Hypothalamus (tissue), 51 donors: ENCODE measurements around the gene MSTN.
"Not testable (repeated sequence)": the region's sequence is repeated elsewhere in the genome, so short reads cannot be mapped to it uniquely, and the experiment has no call there.

Source experiments
- DNase-seq, 51 donors: peaks; one replicate each; lab custom pipeline; 2025; lab: John Stamatoyannopoulos, UW

Gene MSTN

DNA sequence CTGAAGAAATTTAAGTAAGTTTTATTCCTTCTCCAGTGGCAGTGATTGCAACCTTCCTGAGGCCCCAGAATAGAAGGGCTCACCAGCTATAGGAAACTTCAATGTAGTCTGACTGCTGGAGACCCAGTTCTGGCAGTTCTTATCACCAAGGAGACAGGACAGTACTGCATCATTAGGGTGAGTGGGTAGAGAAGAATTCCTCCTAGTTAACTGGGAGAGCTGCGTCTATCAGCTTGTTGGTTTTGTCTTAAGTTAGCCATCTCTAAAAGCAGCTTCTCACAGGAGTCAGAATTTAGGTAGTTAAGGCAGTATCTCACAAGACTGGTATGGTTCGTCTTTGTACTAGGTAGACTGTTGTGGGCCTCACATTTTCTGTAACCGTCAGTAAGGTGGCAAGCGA lies 3.3 kb upstream of the MSTN start:
- DNase-seq, result no peak

DNA sequence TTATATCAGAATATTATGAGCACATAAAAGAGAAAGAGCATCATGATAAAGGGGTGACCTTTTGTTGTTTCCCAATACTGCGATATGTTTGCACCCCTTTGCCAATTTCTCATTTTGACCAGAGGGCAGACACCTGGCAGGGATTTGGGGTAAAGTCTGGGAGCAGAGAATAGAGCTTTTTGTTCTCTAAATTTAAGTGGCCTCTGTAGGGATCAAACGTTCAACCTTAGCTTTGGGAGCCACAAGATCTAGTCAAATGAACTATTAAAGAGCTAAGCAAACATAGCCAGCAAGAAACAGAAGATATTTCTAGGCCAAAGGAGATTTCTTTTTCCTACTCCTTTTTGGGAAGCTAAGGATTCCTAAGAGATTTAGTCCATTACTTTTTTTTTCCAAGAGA lies 1.1 kb upstream of the MSTN start:
- DNase-seq, result no peak

DNA sequence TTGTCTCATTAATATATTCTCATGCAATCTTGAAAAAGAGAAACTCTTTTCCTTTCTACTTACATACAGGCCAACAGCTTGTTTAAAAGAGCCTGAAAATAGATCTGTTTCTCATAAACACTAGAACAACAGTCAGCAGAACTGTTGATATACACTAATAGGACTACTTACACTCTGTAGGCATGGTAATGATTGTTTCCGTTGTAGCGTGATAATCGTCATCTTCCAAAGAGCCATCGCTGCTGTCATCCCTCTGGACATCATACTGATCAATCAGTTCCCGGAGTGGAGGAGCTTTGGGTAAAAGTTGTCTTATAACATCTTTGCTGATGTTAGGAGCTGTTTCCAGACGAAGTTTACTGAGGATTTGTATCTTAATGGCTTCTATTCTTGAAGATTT lies 476 bp downstream of the MSTN start:
- DNase-seq, result no peak

DNA sequence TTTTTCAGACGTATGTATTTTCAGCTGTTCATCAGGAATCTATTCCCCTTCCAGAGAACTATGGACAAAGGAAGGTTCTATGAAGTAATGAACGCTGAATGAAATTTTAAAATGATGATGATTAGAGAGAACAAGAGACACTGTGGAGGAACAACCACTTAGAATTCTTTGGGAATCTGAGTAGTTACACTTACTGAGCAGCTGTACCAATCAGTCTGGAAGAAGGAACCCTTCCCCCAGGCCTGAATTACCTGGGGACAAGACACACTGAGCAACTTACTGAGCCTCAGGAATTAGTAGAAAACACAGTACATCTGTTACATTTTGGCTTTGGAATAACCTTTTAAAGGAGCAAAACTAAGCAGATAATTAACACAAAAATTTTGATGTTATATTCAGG lies 1.9 kb downstream of the MSTN start:
- DNase-seq, result no peak

DNA sequence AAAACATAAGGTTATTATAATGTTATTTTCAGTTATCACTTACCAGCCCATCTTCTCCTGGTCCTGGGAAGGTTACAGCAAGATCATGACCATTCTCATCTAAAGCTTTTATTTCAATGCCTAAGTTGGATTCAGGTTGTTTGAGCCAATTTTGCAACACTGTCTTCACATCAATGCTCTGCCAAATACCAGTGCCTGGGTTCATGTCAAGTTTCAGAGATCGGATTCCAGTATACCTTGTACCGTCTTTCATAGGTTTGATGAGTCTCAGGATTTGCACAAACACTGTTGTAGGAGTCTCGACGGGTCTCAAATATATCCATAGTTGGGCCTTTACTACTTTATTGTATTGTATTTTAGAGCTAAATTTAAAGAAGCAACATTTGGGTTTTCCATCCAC lies 2.5 kb downstream of the MSTN start:
- no peak for DNase-seq

DNA sequence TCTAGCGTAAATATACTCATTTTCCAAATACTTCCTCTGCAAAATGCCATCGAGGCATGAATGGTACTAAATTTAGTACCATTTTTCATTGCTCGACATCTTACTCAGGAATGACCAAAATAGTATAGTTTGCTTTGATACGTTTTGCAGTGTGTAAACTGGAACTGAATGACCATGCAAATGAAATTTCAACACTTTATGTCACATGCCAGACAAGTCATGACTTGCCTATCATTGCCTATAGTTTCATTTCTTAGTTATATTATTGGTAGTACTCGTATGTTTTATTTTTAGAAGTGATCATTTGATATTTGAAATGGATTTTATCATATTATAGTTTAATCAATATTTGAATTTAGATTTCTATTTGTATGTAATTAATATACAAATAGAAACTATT lies 9.1 kb downstream of the MSTN start:
- no peak for DNase-seq

DNA sequence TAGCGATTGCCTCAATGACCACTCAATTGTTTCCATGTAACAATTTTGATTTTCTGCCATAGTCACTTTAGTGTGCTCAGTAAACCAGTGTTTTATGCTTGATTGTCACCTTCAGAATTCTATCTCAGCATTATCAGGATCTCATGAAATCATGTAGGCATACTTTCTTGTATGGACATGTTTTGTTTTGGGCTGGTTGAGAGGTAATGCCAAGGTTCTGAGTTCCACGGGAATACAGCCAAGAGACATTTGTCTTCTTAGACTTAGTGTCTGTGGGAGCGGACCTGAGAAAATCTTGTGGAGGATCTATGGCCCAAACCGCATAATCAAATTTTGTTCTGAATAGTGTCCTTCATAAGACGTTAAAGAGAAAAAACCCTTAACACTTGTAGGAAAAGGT lies 10.2 kb downstream of the MSTN start:
- no peak for DNase-seq

DNA sequence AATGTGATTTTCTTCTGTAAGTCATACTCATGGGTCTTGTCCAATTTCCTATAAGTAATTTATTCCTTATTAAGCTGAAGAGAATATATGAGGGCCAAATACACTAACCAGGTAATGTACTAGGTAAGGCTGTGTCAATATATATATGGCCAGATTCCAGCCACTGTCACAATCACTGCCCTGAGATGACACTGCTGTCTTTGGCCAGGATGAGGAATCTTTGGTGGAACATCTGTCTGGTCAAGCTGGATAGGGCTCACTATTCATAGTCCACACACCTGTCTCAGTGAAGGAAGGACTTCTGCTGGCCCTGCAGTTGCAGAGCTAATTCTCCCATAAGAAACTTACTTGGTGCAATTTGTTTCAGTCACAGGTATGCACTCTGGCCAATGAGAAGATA lies 11.3 kb downstream of the MSTN start:
- DNase-seq, result no peak

DNA sequence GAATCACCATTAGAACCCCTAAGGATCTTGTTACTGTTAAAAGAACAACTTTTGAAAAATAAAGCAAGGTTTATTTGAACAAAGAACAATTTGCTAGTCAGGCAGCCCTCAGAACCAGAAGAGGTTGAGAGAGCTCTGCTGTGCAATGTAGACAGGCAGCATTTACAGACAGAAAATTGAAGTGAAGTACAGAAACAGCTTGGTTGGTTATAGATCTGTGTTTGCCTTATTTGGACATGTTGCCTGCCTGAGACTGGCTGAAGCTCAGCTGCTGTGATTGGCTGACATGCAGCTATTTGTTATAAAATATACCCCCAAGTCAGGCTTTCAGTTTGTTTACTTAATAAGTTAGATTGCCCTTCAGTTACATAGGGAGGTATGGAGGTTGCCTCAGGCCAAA lies 12.5 kb downstream of the MSTN start:
- DNase-seq, result no peak

DNA sequence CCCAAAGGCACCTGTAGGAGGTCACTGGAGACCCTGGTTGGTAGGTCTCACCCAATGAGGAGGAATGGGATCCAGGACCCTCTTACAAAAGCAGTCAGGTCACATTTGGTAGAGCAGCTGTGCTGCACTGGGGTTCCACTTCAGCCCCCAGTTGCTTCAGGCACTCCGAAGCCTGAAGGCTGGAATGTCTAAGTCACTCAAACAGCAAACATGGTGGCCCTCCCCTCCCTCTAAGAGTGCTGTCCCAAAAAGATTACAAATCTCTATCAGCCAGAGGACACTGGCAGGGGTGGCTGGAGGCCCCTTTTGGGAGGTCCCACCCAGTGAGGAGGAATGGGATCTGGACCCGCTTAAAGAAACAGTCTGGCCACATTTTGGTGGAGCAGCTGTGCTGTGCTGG lies 17.7 kb downstream of the MSTN start:
- no peak for DNase-seq

DNA sequence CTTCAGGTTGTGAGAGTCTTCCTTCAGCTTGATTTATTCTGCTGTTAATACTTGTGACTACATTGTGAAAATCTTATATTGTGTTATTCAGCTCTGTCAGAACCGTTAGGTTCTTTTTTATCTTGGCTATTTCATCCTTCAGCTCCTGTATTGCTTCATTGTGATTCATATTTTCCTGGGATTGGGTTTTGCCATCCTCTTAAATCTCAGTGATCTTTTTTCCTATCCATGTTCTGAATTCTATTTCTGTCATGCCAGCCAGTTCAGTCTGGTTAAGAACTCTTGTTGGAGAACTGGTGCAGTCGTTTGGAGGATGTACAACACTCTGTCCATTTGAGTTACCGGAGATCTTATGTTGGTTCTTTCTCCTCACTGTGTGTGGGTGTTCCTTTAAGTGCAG lies 19.1 kb downstream of the MSTN start:
- no peak for DNase-seq

DNA sequence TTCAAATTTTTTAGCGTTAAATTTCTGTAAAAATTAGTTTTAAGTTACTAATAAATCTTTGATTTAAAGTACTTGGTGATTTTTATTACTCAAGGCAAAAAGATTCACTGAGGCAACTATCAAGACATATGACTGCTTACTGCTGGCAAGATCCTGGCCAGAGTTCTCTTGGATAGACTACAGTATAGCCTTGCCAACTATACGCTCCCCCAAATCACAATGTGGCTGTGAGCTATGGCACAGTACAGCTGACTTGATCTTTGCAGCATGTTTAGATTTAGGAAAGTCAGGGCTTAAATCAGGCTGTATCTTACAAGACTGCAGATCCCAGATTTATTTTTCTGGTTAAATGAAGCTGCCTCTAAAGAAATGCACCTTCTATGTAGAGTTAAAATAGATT lies 26.5 kb downstream of the MSTN start:
- no peak for DNase-seq

DNA sequence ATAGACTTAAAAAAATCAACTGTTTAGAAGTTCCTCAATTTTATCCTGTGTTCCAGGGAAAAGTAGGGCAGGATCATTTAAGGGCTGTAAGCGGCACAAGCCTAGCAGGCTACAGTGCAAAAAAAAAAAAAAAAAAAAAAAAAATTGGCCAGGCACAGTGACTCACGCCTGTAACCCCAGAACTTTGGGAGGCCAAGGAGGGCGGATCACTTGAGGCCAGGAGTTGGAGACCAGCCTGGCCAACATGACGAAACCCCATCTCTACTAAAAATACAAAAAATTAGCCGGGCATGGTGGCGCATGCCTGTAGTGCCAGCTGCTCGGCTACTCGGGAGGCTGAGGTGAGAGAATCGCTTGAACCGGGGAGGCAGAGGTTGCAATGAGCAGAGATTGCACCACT lies 28.1 kb downstream of the MSTN start:
- not testable (repeated sequence) for DNase-seq

DNA sequence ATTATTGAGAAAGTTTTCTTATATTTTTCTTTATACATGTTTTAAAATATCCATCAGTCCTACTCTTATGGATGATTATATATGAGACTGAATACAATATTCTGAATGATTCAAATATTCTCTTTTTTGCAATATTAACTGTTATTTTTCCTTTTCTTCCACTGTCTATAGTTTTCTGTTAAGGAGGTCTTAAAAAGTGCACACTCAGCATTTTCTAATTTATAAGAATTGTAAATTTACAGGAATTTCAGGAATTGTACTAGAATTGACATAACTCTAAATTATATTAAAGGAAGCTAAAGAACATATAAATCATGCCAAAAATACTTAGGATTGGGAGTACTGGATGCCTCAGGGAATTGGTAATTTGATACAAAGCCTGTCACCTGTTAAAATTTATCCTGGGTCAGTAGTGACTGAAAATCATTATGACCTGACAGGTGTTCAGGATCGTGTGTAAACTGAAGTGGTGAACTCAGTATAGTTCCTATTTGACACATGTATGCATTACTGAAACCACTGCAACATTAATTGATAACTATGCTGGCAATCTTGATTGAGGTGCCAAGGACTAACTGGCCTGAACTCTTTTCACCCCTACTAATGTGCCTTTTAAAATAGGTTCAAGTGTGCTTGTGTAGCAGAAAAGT lies 30.4 kb downstream of the MSTN start:
- no peak for DNase-seq

DNA sequence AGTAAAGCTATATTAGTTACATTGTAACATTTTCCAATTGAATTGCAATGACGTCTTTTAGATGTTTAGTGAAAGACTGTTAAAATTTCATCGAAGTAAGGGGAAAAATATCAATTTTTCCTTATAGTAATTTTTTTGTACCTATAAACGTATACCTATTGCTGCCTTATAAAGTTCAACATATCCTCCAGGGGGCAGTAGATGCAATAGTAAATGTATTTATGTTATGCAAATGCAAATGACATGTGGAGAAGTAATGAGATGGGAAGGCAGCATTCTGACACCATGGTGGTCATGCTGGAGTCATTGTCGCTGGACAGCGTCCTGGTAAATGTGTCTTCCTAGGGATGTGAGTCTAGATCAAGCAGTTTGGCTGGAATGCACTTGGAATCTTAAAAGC lies 38.7 kb downstream of the MSTN start:
- DNase-seq, result peak in 1 of 51 donors; percentile 1

DNA sequence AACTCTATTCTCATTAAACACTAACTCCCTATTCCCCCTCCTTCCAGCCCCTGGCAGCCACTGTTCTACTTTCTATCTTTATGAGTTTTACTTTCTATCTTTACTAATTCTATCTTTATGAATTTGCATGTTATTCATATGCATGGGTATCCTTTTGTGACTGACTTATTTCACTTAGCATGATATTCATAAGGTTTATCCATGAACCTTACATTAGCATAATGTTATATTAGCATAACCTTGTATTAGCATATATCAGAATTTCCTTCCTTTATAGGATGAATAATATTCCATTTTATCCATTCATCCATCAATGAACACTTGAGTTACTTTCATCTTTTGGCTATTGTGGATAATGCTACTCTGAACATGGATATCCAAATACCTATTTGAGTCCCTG lies 41.8 kb downstream of the MSTN start:
- no peak for DNase-seq

DNA sequence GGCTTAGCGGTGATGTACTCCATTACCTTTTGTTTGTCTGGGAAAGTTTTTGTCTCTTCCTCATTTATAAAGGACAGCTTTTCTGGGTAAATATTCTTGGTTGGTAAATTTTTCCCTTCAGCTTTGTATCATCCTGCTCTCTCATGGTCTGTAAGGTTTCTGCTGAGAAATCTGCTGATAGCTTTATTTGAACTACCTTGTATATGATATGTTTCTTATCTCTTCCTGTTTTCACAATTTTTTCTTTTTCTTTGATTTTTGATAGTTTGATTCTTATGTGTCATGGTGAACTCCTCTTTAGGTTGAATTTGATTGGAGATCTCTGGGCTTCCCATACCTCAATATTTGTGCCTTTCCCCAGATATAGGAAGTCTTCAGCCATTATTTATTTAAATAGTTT lies 44.7 kb downstream of the MSTN start:
- DNase-seq, result no peak

DNA sequence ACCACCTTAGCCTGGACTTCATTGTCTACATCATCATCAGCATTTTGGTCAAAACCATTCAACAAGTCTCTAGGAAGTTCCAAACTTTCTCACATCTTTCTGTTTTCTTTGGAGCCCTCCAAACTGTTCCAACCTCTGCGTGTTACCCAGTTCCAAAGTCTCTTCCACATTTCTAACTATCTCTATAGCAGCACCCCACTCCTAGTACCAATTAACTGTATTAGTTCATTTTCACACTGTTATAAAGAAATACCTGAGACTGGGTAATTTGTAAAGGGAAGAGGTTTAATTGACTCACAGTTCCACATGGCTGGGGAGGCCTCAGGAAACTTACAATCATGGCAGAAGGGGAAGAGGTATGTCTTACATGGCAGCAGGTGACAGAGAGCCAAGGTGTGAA lies 46.6 kb downstream of the MSTN start:
- DNase-seq, result not testable (repeated sequence)
